Activated naive CD4-positive, alpha-beta T cell treated with anti-CD3 and anti-CD28 coated beads, Interleukin-2, amount 10 ng/mL, durations not matched to agents 7 days and 5 days (primary cell): Measurements from ENCODE around the gene ZDHHC24.
"Not testable (repeated sequence)": the region's sequence is repeated elsewhere in the genome, so short reads cannot be mapped to it uniquely, and the experiment has no call there.

ENCODE experiments used
- CTCF ChIA-PET: fragments of 350-600 bp; sonication (Branson Sonifier 250); formaldehyde crosslinking; loops from one replicate; lab custom pipeline; 2021; ENCODE audit warnings: antibody characterized with exemption; lab: Charles Lee
- DNase-seq: peaks from one replicate; pipeline ENCODE4 v3.0.0-alpha.2; 2020
- H3K27ac Mint-ChIP-seq: one replicate; pipeline ENCODE4 v1.8.0; 2021; ENCODE audit warnings: mild to moderate bottlenecking, moderate library complexity, mixed read lengths
- H3K27me3 Mint-ChIP-seq: one replicate; pipeline ENCODE4 v1.8.0; 2021; ENCODE audit warnings: mild to moderate bottlenecking, mixed read lengths
- H3K36me3 Mint-ChIP-seq: one replicate; pipeline ENCODE4 v1.8.0; 2021; ENCODE audit warnings: mixed read lengths
- H3K4me1 Mint-ChIP-seq: one replicate; pipeline ENCODE4 v1.8.0; 2021; ENCODE audit warnings: mixed read lengths
- H3K4me3 Mint-ChIP-seq: one replicate; pipeline ENCODE4 v1.8.0; 2021; ENCODE audit warnings: mild to moderate bottlenecking, moderate library complexity, mixed read lengths
- H3K9me3 Mint-ChIP-seq: one replicate; pipeline ENCODE4 v1.8.0; 2021; ENCODE audit warnings: mixed read lengths

The ZDHHC24 gene

DNA sequence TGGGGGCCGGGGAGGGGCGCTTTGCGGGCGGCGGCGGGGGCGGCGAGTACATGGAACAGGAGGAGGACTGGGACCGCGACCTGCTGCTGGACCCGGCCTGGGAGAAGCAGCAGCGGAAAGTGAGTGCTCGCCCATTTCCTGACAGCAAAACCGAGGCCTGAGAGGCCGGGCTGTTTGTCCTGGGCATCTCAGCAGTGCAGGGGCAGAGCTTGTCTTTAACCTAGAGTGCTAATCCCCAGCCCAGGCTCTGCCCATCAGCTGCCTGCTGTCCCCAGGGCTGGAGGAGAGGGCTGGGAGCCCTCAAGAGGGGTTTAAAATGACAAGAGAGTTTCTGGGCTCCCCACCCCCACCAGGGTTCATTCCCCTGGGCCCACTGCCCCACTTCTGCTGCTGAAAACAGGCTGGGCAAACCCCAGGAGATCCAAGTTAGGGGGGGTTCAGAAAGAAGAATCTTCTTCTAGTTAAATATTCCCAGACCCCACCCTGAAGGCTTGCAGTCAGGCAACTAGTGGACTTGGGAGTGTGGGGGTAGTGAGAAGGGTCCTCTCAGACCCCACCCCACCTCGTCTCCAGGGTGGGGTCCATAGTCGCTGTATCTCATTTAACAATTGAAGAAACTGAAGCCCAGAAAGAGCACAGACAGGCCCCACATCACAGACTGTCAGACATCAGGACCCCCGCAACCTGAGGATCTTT, 1.3 kb upstream of the ZDHHC24 start:
- H3K9me3 Mint-ChIP-seq, result no peaks in the 10 kb centered on the region
- H3K36me3 Mint-ChIP-seq, result peaks cover 12% of the 10 kb centered on the region
- peaks cover 37% of the 10 kb centered on the region for H3K27me3 Mint-ChIP-seq
- no peak for DNase-seq
- CTCF ChIA-PET, result no interaction called here
- H3K4me3 Mint-ChIP-seq, result peak overlapping the region; percentile 91
- H3K27ac Mint-ChIP-seq, result no peak overlapping the region
- peaks cover 34% of the 10 kb centered on the region for H3K4me1 Mint-ChIP-seq

DNA sequence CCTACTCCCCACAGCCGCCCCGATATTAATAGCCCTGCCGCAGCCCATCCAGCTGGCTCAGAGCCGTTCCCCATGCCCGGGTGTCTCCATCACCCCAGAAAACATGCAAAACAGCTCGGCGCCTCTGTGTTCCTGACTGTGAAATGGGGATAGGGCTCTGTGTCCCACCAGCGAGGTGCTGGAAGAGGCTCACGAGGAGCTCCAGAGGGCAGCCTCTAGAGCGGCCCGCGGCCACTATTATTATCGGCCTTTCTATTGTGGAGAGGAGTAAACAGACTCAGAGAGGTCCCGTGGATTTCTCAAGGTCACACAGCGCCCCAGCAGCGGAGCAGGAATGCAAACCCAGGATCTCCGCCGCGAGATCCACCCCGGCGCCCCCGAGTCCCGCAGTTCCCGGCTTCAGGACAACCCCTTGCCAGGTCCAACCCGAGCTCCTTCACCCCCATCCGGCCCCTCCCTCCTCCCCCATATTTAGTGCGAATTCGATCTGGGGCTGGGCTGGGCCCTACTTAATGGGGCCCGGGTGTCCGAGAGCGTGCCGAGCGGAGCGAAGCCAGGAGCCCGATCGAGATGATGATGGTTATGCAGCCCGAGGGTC, 619 bp upstream of the ZDHHC24 start, which contains the start of gene ACTN3:
Gene ACTN3 (plus strand): TSS at position 536 of the 598 bp plus-strand sequence. CDS start 35 bp downstream, at position 571.
- Mint-ChIP-seq H3K9me3 (no peaks in the 10 kb centered on the region), H3K4me3 (peak within 1 kb of the TSS; percentile 91), H3K27me3 (peaks cover 37% of the 10 kb centered on the region), H3K4me1 (peaks cover 35% of the 10 kb centered on the region), H3K36me3 (peaks cover 16% of the 10 kb centered on the region), H3K27ac (peak within 1 kb of the TSS; percentile 73)
- CTCF ChIA-PET, result interaction anchor here (0.9 to 1.2 kb wide), 2 partner anchors 32 to 160 kb away, joined by 3 read pairs; no protein-coding TSS in a partner anchor
- DNase-seq, result peak; percentile 49

DNA sequence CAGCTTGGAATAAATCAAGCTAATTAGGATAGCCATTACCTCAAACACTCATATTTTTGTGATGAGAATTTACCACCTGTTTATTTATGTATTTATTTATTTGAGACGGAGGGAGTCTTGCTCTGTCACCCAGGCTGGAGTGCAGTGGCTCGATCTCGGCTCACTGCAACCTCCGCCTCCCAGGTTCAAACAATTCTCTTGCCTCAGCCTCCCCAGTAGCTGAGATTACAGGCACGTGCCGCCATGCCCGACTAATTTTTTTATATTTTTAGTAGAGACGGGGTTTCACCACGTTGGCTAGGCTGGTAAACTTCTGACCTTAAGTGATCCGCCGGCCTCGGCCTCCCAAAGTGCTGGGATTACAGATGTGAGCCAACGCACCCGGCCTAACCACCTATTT, 896 bp downstream of the ZDHHC24 start:
- peak overlapping the region; percentile 82 for H3K27ac Mint-ChIP-seq
- DNase-seq, H3K9me3 Mint-ChIP-seq: not testable (repeated sequence)
- peaks cover 34% of the 10 kb centered on the region for H3K27me3 Mint-ChIP-seq
- CTCF ChIA-PET, result interaction anchor here (1.0 to 1.1 kb wide), 2 partner anchors 93 to 133 kb away, joined by 3 read pairs; partner anchors contain the start of gene RBM4B
- H3K4me1 Mint-ChIP-seq, result peaks cover 35% of the 10 kb centered on the region
- H3K4me3 Mint-ChIP-seq, result peak overlapping the region; percentile 91
- H3K36me3 Mint-ChIP-seq, result peaks cover 21% of the 10 kb centered on the region

DNA sequence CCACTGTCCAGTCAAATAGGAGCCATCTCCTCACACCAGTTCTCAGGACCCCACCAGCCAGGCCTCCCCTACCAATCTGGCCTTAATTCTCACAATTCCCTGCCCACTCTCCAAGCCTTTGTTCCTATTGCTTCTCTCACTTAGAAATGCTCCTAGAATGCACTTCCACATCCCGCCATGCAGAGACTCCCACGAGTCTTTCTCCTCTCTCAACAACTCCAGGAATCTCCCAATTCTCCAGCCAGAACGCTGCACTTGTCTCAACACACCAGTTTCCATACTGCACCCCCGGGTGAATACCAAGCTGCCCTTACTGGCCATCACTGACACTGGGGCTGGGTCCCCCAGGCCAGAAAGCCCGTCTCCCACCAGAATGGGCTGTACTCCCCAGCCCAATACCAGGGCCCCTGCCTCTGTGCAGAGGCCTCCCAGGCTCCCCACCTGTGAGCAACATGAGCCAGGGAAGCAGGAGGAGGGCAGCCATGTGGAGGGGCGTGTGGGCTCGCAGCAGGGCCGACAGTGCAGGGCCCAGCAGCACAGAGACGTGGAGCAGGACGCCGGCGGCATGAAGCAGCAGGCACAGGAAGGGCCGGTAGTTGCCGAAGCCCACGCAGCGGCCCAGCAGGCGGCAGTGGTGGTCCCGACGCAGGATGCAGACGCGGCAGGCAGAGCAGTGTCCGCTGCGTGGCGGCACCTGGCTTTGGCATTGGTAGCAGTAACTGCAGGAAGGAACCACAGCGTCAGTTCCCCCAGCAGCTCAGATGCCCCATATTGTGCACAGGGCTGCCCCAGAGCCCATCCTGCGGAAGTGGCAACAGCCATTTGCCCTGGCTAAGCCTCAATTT, 2.4 kb downstream of the ZDHHC24 start:
- Mint-ChIP-seq H3K4me3 (peak overlapping the region; percentile 66), H3K27ac (peak overlapping the region; percentile 86)
- DNase-seq, result peak; percentile 79

DNA sequence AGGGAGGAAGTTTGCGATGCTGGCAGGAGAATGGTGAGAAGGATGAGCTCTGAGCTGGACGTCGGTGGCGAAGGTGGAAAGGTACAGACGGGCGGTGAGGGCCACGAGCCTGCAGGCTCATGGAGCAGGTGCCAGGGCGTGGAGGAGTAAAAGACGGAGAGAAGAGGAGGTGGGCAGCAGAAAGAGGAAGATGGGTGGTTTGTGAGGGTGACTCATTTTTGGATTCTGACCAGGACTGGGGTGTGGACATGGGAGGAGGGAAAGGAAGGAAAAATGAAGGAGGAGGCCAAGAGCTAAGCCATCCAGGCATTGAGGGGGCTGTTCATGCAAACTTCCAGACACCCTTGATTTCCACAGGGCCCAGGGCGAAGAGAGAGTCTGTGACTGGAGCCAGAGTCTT, 3.5 kb downstream of the ZDHHC24 start:
- H3K4me1 Mint-ChIP-seq, result peaks cover 35% of the 10 kb centered on the region
- peaks cover 8% of the 10 kb centered on the region for H3K27me3 Mint-ChIP-seq
- CTCF ChIA-PET, result interaction anchor here (1.4 kb wide), 1 partner anchor 27 kb away, joined by 3 read pairs; no protein-coding TSS in a partner anchor
- peak overlapping the region; percentile 65 for H3K27ac Mint-ChIP-seq
- H3K4me3 Mint-ChIP-seq, result no peak overlapping the region
- no peaks in the 10 kb centered on the region for H3K9me3 Mint-ChIP-seq
- H3K36me3 Mint-ChIP-seq, result peaks cover 26% of the 10 kb centered on the region
- no peak for DNase-seq

More for the DNA sequence above, 2.4 kb downstream of the ZDHHC24 start:
- Mint-ChIP-seq H3K36me3 (peaks cover 25% of the 10 kb centered on the region), H3K27me3 (peaks cover 19% of the 10 kb centered on the region), H3K9me3 (no peaks in the 10 kb centered on the region), H3K4me1 (peaks cover 35% of the 10 kb centered on the region)
- CTCF ChIA-PET, result interaction anchor here (1.0 to 1.4 kb wide), 2 partner anchors 28 to 135 kb away, joined by 3 to 5 read pairs; no protein-coding TSS in a partner anchor

DNA sequence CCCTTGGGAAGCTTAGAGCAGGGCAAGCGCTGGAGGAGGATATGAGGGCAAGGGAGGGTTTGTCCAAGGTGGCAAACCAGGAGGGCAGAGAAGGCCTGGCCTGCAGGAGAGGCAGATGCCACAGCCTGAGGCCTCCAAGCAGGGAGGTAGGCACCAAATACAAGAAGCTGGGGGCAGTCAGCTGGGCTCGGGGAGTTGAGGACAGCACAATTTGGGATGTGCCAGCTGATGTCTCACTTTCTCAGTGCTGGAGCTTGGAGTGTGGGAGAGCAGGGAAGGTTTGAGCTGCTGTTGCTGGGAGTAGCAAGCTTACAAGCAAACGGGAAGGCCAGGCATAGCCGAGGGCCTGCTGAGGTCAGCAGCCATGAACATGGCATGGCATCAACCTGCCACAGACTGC, 4.0 kb downstream of the ZDHHC24 start:
- no peak for DNase-seq
- CTCF ChIA-PET, result interaction anchor here (0.6 kb wide), 1 partner anchor 399 kb away, joined by 3 read pairs; no protein-coding TSS in a partner anchor
- Mint-ChIP-seq H3K4me1 (peaks cover 34% of the 10 kb centered on the region), H3K27me3 (peaks cover 4% of the 10 kb centered on the region), H3K4me3 (no peak overlapping the region), H3K9me3 (no peaks in the 10 kb centered on the region), H3K27ac (no peak overlapping the region), H3K36me3 (peaks cover 28% of the 10 kb centered on the region)

DNA sequence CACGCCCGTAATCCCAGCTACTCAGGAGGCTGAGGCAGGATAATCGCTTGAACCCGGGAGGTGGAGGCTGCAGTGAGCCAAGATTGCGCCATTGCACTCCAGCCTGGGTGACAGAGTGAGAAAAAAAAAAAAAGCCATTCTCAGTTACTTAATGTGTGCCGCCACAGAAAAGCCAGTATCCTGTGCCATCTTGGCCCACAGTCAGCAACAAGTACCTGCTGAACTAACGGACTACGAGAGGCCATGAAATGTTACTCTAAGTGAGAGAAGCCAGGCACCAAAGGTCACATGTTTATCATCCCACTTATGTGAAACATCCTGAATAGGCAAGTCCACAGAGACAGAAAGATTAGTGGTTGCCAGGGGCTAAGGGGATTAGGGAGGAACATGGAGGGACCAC, 5.2 kb downstream of the ZDHHC24 start:
- Mint-ChIP-seq H3K4me1 (peaks cover 28% of the 10 kb centered on the region), H3K36me3 (peaks cover 35% of the 10 kb centered on the region)
- DNase-seq, H3K4me3 Mint-ChIP-seq, H3K9me3 Mint-ChIP-seq, H3K27me3 Mint-ChIP-seq, H3K27ac Mint-ChIP-seq, CTCF ChIA-PET: not testable (repeated sequence)

DNA sequence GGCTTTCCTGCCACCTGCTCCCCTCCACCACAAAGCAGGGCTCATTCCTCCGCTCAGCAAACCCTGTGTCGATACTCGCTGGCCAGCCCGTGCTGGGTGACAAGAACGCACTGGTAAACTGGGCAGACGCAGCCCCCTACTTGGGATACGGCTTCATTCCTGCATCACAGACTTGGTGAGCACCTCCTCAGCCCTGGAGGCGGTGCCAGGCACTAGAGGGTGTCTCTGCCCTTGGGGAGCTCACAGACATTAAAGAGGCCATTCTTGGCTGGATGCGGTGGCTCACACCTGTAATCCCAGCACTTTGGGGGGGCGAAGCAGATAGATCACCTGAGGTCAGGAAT, 6.0 kb downstream of the ZDHHC24 start:
- Mint-ChIP-seq H3K27ac (no peak overlapping the region), H3K9me3 (no peaks in the 10 kb centered on the region), H3K4me1 (peaks cover 24% of the 10 kb centered on the region), H3K4me3 (no peak overlapping the region), H3K27me3 (no peaks in the 10 kb centered on the region), H3K36me3 (peaks cover 40% of the 10 kb centered on the region)
- no peak for DNase-seq
- CTCF ChIA-PET, result no interaction called here

DNA sequence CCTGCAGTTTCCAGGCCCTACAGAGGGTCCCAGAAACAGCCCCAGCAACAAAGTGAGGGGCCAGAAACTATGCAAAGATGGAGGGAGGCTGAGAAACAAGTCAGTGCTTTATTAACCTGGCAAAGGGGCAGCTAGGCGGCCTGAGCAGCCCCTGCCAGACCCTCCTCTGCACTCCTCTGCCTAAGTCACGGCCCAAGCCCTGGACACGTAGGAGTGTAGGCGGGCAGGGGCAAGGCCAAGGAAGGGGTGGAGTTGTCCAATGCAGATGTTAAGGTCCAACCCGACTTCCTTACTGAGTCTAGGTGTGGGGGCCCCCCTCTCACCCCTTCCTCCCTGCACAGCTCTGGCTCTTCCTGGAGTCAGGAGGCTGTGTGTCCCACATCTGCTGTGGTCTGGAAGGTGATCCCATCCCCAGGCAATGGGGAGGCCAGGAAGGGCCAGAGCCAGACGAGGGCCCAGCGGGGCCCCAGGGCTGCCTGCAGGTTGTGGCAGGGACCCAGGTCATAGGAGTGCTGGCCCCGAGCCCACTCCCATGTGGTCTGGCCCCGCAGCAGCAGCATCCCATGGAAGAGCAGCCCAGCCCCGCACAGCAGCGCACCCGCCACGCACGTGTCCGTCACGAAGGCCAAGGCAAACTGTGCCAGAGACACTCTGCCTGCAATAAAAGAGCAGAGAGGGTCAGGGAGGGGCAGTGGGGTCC, 6.5 kb downstream of the ZDHHC24 start:
- no peak overlapping the region for H3K27ac Mint-ChIP-seq
- H3K36me3 Mint-ChIP-seq, result peaks cover 41% of the 10 kb centered on the region

DNA sequence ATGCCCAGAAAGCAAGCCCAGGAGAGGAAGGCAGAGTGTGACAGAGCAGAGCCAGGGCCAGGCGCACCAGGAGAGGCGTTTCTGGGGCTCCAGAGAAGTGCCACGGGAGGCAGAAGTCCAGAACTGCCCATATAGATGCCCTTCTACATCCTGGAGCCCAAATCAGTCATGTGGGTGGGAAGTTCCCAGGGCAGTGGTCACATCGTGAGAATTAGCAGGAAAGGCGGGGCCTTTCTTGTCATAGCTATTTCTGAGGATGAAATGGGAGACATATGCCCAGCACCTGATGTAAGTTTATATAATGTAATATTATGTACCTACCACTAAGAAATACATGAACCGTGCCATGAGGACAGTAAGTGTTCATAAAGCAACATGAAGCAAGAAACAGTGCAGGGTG, 13.1 kb downstream of the ZDHHC24 start:
- Mint-ChIP-seq H3K4me3 (no peak overlapping the region), H3K9me3 (no peaks in the 10 kb centered on the region), H3K4me1 (no peaks in the 10 kb centered on the region), H3K27ac (no peak overlapping the region), H3K27me3 (no peaks in the 10 kb centered on the region), H3K36me3 (peaks cover 15% of the 10 kb centered on the region)
- no peak for DNase-seq
- CTCF ChIA-PET, result interaction anchor here (0.6 kb wide), 1 partner anchor 49 kb away, joined by 3 read pairs; no protein-coding TSS in a partner anchor

More for the DNA sequence above, 6.5 kb downstream of the ZDHHC24 start:
- CTCF ChIA-PET, result no interaction called here
- no peaks in the 10 kb centered on the region for H3K9me3 Mint-ChIP-seq
- peaks cover 22% of the 10 kb centered on the region for H3K4me1 Mint-ChIP-seq
- H3K4me3 Mint-ChIP-seq, result no peak overlapping the region
- no peak for DNase-seq
- no peaks in the 10 kb centered on the region for H3K27me3 Mint-ChIP-seq

DNA sequence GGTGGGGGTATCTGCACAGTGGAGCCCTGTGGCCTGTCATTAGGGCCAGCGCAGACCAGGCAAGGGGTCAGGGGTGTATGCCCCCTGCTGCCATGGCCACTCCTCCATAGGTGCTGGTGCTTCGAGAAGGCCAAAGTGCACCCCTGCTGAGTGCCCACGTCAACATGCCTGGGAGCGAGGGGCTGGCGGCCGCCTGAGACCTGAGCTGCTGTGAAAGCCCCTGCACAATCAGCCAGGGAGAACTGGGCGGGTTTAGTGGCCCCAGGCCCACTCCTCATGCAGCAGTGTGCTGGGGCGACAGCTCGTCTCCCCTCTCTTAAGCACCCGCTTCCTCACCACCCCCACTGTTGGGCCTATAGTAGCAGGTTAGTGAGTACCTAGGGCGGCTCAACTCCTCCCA, 14.0 kb downstream of the ZDHHC24 start:
- no peak overlapping the region for H3K4me3 Mint-ChIP-seq
- H3K27ac Mint-ChIP-seq, result no peak overlapping the region
- CTCF ChIA-PET, result no interaction called here
- no peaks in the 10 kb centered on the region for H3K4me1 Mint-ChIP-seq
- H3K36me3 Mint-ChIP-seq, result peaks cover 13% of the 10 kb centered on the region
- H3K27me3 Mint-ChIP-seq, result no peaks in the 10 kb centered on the region
- DNase-seq, result no peak
- H3K9me3 Mint-ChIP-seq, result no peaks in the 10 kb centered on the region

DNA sequence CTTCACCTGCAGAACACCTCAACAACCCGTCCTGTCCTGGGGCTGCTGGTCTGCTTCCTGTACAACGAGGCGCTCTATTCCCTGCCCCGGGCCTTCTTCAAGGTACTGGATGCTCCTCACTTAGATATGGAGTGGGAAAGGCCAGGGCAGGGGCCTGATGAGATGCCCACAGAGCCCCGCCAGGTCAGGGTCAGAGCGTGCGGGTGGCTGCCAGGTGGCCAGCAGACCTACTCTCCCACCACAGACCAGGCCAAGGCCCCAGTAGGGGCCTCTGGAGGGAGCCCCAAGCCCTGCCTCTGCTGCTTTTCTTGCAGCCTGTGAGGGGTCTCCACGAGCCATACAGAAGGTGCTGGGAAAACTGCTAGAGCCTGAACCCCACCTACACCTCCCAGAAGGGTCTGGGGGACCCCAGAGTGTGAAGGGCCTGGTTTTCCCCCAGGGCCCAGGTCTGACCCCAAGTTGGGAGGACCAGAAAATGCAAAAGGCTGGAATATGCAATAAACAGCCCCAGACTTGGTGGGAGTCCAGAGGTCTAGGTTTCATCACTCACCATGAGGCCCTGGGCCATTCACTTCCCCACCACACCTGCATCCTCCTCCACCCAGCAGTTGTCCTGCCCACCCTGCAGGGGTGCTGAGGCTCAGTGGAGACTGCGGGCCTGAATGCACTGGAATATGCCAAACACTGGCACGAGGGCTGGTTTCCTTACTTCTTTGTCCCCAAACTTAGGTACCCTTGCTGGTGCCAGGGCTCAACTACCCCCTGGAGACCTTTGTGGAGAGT, 14.7 kb downstream of the ZDHHC24 start:
- no peaks in the 10 kb centered on the region for H3K9me3 Mint-ChIP-seq
- DNase-seq, result no peak
- no peak overlapping the region for H3K27ac Mint-ChIP-seq
- CTCF ChIA-PET, result no interaction called here
- H3K4me3 Mint-ChIP-seq, result no peak overlapping the region
- peaks cover 10% of the 10 kb centered on the region for H3K36me3 Mint-ChIP-seq
- no peaks in the 10 kb centered on the region for H3K27me3 Mint-ChIP-seq
- H3K4me1 Mint-ChIP-seq, result no peaks in the 10 kb centered on the region

DNA sequence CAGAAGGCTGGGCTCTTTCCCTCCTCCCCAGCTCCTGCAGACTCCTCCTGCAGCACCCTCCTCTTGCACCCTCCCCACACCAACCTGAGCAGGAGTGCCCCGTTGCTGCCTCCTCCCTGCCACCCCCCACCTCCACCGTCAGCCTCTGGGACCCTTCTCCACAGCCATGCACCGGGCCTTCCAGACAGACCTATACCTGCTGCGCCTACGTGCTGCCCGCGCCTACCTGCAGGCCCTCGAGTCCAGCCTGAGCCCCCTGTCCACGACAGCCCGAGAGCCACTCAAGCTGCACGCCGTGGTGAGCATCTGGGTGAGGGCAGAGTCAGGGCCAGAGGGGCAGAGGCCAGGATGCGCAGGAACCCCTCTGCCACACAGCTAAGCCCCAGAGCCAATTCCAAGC, 16.2 kb downstream of the ZDHHC24 start:
- Mint-ChIP-seq H3K36me3 (no peaks in the 10 kb centered on the region), H3K27ac (no peak overlapping the region), H3K4me3 (no peak overlapping the region), H3K27me3 (no peaks in the 10 kb centered on the region), H3K4me1 (no peaks in the 10 kb centered on the region), H3K9me3 (no peaks in the 10 kb centered on the region)
- no peak for DNase-seq
- CTCF ChIA-PET, result no interaction called here
